PFSK-1 (cell line): ENCODE results near the gene NR3C2.

Experiments
- FOXP2 ChIP-seq: optimal IDR thresholded peaks from 2 replicates; pipeline ENCODE3; 2011; ENCODE audit warnings: borderline replicate concordance, control low read depth, inconsistent platforms; ENCODE audit not compliant: insufficient read depth; ENCODE audit errors: extremely low read length, extremely low read depth
- POLR2AphosphoS5 ChIP-seq: IDR thresholded peaks from 2 replicates; pipeline ENCODE4 v1.6.1; 2012; ENCODE audit warnings: low read depth, mild to moderate bottlenecking, control low read depth, low read length, moderate library complexity
- SIN3A ChIP-seq: IDR thresholded peaks from 2 replicates; pipeline ENCODE4 v1.6.1; 2012; ENCODE audit warnings: mild to moderate bottlenecking, low read length, moderate library complexity, borderline replicate concordance; ENCODE audit not compliant: insufficient read depth
- TAF1 ChIP-seq: IDR thresholded peaks from 2 replicates; pipeline ENCODE4 v1.6.1; 2012; ENCODE audit warnings: low read length, control low read depth, borderline replicate concordance; ENCODE audit not compliant: insufficient read depth
- TF ChIP-seq, protein P1 (sequence below), 2 experiments: IDR thresholded peaks; 2 replicates each; pipeline versions ENCODE4 v1.6.1 to v1.8.0; 2011 to 2012; ENCODE audit warnings: low read depth in 2 of 2, low read length in 2 of 2, control low read depth in 1 of 2, inconsistent platforms in 1 of 2, mild to moderate bottlenecking in 1 of 2, moderate library complexity in 1 of 2; ENCODE audit not compliant: insufficient read depth in 1 of 2

Gene NR3C2

DNA sequence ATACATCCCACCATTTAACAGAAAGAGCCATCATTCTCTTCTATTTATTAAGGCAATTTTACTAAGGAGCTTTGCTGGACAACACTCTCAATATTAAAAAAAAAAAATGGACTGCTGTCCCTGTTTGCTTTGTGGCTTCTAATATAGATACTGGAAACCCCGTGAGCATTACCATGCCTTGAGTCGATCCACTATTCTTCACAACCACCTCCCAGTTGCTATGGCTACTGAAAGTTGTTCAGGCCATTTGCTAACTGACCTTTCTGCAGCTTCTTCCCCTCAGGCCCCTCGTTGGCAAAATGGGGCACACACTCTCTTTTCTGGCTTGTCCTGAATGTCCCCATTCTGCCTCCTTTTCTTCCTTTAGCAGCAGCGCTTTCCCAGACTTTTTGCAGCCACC is 340.4 kb downstream of the NR3C2 start:
- TF ChIP-seq POLR2AphosphoS5, result no peak
- TF ChIP-seq SIN3A, result no peak
- TF ChIP-seq, protein P1, sequence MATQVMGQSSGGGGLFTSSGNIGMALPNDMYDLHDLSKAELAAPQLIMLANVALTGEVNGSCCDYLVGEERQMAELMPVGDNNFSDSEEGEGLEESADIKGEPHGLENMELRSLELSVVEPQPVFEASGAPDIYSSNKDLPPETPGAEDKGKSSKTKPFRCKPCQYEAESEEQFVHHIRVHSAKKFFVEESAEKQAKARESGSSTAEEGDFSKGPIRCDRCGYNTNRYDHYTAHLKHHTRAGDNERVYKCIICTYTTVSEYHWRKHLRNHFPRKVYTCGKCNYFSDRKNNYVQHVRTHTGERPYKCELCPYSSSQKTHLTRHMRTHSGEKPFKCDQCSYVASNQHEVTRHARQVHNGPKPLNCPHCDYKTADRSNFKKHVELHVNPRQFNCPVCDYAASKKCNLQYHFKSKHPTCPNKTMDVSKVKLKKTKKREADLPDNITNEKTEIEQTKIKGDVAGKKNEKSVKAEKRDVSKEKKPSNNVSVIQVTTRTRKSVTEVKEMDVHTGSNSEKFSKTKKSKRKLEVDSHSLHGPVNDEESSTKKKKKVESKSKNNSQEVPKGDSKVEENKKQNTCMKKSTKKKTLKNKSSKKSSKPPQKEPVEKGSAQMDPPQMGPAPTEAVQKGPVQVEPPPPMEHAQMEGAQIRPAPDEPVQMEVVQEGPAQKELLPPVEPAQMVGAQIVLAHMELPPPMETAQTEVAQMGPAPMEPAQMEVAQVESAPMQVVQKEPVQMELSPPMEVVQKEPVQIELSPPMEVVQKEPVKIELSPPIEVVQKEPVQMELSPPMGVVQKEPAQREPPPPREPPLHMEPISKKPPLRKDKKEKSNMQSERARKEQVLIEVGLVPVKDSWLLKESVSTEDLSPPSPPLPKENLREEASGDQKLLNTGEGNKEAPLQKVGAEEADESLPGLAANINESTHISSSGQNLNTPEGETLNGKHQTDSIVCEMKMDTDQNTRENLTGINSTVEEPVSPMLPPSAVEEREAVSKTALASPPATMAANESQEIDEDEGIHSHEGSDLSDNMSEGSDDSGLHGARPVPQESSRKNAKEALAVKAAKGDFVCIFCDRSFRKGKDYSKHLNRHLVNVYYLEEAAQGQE (IDR thresholded peaks at IDR 0.05; ENCODE audit: insufficient read depth in 1 of 2, low read depth in 2 of 2, low read length in 2 of 2), result no peak
- no peak for TF ChIP-seq TAF1
- TF ChIP-seq FOXP2, result no peak

- TF ChIP-seq TAF1, result no peak
- no peak for TF ChIP-seq SIN3A
Measured at GRCh38 chr4:148101235-148101634, 341.0 kb downstream of the NR3C2 start.

- TF ChIP-seq FOXP2 (no peak), SIN3A (no peak), TAF1 (no peak), POLR2AphosphoS5 (no peak)
- TF ChIP-seq, protein P1 (IDR thresholded peaks at IDR 0.05; ENCODE audit: insufficient read depth in 1 of 2, low read depth in 2 of 2, low read length in 2 of 2), result no peak
Measured at GRCh38 chr4:148097801-148098200, 344.4 kb downstream of the NR3C2 start.

GRCh38 chr4:148095346-148095923 is 346.8 kb downstream of the NR3C2 start:
- TF ChIP-seq POLR2AphosphoS5, result no peak
- TF ChIP-seq, protein P1 (IDR thresholded peaks at IDR 0.05; ENCODE audit: insufficient read depth in 1 of 2, low read depth in 2 of 2, low read length in 2 of 2), result no peak
- TF ChIP-seq SIN3A, result no peak
- TF ChIP-seq FOXP2, result no peak
- no peak for TF ChIP-seq TAF1

GRCh38 chr4:148094149-148094548 is 348.1 kb downstream of the NR3C2 start:
- TF ChIP-seq FOXP2 (no peak), POLR2AphosphoS5 (no peak), SIN3A (no peak), TAF1 (no peak)
- TF ChIP-seq, protein P1 (IDR thresholded peaks at IDR 0.05; ENCODE audit: insufficient read depth in 1 of 2, low read depth in 2 of 2, low read length in 2 of 2), result no peak
